Stimulated activated CD8-positive, alpha-beta memory T cell treated with anti-CD3 and anti-CD28 coated beads, Interleukin-12 subunit alpha, Interleukin-12 subunit beta, amount 100 ng/mL, for 24 hours (primary cell): ENCODE results near the gene CCDC83.
"Not testable (repeated sequence)": the region's sequence is repeated elsewhere in the genome, so short reads cannot be mapped to it uniquely, and the experiment has no call there.

Source experiments
- DNase-seq: peaks from one replicate; pipeline ENCODE4 v3.0.0-alpha.2; 2020; ENCODE audit errors: extremely low read depth

The CCDC83 gene

DNA sequence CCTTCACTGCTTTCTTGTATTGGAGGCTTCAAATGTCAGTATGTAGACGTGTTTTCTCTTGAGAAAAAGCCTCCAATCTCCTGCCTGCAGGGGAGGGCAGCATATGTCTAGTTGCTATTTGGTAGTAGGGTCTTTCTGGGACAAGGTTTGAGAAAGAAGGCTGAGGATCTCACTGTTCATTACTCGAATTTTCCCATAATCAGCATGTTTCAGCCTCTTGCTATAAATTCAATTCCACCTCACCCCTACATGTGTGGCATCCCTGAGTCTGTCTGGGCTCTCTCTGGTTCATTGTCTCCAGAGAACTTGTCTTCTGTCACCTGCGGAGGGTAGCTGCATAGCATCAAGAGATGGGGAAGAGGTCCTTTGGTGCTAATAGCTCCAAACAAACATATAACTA, 19.5 kb upstream of the CCDC83 start:
- no peak for DNase-seq

DNA sequence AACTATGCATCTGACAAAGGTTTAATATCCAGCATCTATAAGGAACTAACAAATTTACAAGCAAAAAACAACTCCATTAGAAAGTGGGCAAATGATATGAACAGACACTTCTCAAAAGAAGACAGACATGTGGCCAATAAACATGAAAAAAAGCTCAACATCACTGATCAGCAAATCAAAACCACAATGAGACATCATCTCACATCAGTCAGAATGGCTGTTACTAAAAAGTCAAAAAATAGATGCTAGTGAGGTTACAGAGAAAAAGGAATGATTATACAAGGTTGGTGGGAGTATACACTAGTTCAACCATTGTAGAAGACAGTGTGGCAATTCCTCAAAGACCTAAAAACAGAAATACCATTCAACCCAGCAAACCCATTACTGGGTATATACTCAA, 14.3 kb upstream of the CCDC83 start:
- not testable (repeated sequence) for DNase-seq

DNA sequence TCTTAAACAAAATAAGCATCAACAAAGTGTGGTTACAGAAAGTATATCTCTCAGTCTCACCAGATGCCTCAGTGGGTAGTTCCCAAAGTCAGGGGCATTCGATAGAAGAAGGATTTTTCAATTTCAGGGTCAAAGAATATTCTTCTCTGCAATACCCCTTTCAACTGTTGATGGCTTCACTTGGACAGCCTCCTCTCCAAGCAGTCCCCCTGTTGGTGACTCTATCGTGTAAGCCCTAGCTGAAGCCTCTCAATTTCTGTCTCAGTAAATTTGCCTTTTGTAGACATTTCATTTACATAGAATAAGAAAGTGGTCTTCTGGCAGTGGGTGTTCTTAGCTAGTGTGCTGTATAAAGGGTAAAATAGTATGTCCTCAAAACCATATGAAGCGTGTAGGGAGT, 11.3 kb upstream of the CCDC83 start:
- DNase-seq: no peak

DNA sequence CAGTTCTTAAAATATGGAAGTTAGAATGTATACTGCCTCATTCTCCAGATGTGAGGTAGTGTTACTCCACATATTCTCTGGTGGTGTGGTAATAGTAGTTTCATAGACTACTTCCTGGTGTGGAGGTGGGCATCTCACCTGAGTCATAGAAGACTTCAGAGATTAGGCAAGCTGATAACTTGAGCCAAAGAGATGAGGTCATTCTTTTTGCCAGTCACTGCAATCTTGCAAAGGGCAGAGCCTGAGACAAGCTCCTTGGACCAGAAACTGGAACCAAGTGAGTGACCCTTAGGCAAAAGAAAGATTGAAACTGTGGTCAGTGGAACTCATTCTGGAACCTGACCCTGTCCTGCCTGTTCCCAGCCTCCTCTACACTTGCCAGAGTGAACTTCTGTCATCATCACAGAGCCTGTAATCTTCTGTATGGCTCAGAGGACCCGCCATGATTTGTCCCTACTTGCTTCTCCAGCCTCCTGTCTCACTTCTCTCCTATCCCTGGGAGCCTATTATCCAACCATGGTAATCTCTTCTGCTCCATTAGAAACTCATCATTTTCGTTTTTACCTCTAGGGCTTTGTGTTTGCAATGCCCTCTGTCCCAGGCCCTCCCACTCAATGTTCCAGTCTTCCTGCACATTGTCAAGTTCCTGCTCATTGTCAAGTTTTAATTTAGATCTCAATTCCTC, 10.6 kb upstream of the CCDC83 start:
- no peak for DNase-seq

DNA sequence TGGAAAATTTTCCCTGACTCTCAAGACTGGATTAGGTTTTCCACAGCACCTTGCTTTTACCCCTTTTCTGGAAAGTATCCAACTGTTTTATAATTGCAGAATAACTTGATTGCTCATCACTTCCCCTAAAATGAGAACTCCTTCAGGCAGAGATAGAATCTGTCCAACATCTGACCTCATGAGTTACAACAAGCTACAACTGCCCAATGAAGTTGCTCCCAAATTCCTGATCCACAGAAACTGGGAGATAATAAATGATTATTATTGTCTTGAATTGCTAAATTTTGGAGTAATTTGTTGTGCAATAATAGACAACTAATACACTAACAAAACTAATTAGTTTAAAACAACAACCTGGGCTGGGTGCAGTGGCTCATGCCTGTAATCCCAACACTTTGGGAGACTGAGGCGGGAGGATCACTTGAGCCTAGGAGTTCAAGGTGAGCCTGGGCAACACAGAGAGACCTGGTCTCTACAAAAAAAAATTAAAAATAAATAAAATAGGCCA, 10.0 kb upstream of the CCDC83 start:
- DNase-seq: no peak

DNA sequence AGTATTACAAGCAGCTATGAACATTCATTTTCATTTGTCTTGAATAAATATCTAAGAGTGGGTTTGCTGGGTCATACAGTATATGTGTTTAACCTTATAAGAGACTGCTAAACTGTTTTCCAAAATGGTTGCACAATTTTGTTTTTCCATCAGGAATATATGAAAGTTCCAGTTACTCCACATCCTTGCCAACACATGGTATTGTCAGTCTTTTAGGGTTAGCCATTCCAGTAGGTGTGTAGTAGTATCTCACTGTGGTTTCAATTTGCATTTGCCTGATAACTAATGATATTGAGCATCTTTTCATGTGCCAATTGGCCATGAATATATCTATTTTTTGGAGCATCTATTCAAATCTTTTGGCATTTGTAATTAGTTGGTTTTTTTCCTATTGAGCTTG, 7.7 kb upstream of the CCDC83 start:
- no peak for DNase-seq

DNA sequence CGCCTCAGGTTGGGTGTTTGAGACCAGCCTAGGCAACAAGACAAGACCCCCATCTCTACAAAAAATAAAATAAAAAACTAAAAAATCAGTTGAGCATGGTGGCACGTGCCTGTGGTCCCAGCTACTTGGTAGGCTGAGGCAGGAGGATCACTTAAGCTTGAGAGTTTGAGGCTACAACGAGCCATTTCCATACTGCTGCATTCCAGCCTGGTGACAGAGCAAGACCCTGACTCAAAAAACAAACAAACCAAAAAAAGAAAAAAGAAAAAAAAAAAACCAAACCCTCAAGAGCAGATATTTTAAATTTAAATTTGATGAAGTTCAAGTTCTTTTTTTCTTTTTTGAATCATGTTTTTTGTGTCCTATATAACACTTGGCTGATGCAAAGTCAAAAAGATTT, 7.2 kb upstream of the CCDC83 start:
- DNase-seq: no peak

DNA sequence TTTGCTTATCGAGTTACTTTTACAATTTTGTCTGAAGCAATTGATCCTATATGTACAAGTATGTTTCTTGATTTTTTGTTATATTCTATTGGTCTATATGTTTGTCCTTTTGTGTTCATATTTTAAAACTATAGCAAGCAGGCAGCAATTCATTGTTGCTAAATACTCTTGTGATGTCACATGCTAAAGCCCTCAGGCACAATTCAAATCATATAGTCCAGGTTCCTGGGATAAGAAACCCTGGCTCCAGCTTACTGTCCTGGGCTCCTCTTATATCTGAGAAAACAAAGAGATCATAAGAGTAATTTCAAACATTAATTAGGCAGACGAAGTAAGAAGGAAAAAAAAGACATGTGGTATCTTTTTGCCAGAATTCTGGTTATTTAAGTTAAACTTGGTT, 6.6 kb upstream of the CCDC83 start:
- no peak for DNase-seq

DNA sequence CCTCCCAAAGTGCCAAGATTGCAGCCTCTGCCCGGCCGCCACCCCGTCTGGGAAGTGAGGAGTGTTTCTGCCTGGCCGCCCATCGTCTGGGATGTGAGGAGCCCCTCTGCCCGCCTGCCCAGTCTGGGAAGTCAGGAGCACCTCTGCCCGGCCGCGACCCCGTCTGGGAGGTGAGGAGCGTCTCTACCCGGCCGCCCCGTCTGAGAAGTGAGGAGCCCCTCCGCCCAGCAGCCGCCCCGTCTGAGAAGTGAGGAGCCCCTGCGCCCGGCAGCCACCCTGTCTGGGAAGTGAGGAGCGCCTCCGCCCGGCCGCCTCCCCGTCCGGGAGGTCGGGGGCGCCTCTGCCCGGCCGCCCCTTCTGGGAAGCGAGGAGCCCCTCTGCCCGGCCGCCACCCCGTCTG, 2.4 kb upstream of the CCDC83 start:
- DNase-seq: not testable (repeated sequence)

DNA sequence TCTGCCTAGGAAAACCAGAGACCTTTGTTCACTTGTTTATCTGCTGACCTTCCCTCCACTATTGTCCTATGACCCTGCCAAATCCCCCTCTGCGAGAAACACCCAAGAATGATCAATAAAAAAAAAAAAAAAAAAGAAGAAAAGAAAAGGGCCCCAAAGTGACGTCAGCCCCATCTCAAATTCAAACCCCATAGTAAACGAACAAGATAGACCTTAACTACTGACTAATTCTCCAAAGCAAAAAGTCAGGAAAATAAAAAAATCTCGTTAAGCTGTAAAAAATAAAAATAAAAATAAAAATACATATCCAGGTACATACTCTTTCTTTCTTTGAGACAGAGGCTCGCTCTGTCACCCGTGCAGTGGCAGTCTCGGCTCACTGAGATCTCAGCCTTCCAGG, 1.6 kb upstream of the CCDC83 start:
- DNase-seq: not testable (repeated sequence)

DNA sequence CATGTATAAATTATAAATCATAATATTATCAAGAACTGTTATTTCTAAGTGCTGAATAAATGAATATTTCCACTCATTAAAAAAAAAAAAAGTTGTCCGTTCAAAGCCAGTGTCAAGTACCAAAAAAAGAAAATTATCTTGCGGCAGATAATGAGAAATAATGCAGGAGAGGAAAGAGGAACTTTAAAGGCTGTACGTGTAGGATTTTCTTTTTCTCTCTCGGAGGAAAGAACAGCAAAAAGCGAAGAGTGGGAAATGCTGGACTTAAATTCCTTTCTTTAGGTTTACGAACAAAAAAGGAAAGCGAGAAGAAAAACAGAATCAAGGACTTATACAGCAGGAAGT, 999 bp upstream of the CCDC83 start:
- DNase-seq: no peak

DNA sequence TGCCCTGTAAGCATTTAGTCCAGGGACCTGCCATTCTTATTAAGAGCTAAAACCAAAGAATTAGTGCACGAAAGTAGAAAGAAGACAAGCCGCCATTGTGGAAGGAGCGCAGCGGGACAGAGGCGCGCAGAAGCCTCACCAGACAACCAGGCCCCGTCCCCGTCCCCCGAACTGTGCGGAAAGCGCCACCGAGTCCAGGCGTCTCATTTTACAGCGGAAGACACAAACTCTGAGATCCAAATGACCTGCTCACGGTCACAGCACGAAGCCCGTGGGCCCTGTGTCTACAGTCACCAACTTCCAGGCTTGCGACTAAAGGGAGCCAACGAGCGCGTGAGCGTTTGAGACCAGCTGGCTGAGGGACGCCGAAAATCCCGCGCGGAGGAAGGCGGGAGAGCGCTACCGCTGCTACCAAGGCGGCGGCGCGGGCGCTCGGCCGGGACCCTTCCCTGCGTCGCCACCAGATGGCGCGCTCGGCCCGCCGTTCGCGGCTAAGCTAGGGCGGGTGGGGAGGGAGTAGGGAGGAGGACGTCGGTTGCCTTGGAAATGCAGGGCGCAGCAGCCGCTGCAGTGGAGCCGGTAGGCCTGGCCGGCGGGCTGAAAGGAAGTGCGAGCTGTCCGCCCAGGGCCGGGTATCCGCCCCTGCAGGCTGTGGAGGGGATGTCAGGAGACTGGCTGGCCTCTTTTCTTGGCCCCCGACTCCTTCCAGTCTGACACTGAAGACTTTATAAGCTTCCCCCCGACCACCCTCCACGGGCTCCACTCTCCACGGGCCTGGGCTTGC, 434 bp upstream of the CCDC83 start:
- DNase-seq: peak; percentile 65

DNA sequence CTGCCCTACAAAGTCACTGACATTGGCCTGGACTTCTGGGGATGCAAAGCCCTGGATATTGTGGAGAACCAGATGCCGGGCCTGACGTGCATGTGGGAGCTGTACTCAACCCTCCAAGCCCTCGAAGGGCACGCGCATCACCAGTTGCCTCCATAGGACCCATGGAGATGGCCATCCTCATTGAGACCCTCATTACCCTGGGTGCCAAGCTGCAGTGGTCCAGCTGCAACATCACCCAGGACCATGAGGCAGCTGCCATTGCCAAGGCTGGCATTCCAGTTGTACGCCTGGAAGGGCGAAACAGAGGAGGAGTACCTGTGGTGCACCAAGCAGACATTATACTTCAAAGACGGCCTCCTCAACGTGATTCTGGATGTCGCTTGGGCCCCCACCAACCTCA, 1.9 kb downstream of the CCDC83 start:
- DNase-seq: no peak

DNA sequence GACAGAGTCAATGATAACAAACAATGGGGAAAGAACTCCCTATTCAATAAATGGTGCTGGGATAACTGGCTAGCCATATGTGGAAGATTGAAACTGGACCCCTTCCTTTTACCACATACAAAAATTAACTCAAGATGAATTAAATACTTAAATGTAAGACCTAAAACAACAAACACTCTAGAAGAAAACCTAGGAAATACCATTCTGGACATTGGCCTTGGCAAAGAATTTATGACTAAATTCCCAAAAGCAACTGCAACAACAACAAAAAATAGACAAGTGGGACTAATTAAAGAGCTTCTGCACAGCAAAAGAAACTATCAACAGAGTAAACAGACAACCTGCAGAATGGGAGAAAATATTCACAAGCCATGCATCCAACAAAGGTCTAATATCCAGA, 4.4 kb downstream of the CCDC83 start:
- DNase-seq: not testable (repeated sequence)

DNA sequence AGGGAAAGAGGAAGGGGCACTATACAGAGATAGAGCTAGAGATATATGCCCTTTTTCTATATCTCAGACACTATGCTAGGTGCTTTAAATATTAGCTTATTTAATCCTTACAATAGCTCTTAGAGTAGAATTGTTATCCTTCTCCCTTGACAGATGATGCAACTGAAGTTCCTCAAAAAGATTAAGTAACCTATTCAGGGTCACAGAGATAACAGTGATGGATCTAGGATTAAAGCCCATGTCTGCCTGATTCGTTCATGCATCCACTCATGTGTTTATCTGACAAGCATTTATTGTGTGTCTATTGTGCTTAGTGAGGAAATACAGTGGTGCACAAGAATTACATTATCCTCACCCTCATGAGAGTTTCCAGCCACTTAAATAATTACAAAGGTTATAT, 8.7 kb downstream of the CCDC83 start:
- DNase-seq: no peak

DNA sequence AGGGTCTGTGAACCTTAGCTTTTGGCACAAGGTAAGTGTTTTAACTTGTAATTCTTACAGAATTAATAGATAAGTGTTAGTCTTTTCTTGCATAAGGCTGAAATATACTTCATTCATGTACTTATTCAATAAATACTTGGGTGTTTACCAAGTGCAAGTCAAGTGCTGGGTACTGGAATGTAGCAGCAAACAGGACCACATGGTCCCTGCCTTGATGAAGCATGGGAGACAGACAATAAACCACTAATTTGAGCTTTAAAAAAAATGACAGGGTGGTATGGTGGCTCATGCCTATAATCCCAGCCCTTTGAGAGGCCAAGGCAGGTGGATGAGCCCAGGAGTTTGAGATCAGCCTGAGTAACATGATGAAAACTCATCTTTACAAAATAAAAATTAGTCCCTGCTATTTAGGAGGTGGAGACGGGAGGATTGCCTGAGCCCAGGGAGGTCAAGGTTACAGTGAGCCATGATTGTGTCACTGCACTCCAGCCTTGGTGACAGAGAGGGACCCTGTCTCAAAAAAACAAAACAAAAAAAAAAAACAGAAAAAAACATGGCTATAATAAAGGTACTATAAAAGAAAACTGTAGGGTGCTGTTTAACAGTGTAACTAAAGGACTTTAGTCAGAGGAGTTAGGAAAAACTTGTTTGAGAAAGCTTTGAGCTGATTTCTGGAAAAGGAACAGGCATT, 11.1 kb downstream of the CCDC83 start:
- no peak for DNase-seq

DNA sequence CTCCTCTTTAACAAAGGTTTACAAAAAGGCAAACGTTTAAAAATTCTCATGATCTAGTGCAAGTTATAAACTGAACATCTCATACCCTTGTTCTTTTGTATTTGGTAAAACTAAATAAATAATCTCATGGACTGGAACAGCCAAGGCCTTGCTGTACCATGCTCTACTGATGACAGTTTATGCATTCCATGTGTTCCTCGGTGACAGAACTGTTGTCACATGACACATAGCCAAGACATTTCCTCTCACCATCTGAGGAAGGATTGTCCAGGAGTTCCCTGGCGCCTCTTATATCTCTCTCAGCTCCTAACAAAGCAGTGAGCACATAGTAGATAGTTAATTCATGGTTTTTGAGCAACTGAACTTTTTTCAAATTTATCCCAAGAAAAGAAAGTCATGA, 12.6 kb downstream of the CCDC83 start:
- no peak for DNase-seq

DNA sequence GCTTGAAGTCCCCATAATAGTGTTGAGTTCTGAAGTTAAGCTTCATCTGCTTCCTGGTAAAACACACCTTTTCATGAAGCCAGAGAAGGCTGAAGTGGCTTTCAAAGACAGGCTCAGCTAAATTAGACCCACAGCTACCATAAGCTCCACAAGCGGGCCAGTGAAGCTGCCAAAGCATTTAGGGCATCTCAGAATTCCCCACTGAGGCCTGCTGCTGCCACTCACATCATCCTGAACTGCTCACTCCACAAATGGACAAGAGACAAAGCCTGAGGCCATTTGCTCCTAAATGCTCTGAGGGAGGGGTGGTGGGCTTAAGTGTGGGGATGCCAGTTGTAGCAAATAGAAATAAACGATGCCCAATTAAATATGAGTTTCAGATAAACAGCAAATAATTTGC, 14.6 kb downstream of the CCDC83 start:
- DNase-seq: no peak

DNA sequence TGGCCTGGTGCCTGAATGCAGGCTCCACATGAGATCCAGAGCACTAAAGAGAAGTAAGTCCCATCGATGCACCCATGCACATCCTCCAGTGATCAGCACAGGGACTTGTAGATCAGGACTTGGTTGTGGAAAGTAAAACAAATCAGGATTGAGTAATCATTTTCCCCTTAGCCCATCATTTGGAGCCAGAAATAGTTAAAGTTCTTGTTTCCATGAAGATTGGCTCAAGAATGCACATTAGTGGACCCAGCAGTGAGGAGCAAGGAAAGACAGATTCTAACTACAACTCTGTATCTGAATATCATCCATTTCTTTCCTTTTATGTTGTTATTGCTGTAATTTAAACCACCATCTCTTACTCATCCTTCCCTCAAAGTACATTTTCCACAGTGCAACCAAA, 19.1 kb downstream of the CCDC83 start:
- DNase-seq: no peak

DNA sequence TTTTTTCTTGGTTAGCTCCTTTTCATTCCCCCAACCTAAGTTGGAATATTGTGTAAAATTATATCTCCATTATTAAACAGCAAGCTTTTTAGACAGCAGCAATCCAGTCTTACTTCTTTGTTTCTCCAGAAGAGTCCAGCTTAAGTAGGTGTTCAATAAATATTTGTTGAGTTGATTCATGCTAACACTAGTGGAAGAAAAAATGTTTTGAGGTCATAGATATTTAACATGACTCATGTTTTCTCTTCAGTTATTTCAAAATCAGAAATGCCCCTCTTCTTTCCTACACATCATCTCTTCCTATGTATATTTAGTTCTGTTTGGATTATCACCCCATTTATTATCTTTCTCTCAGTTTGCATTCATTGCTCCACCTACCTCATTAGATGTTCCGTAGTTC, 20.3 kb downstream of the CCDC83 start:
- DNase-seq: no peak

DNA sequence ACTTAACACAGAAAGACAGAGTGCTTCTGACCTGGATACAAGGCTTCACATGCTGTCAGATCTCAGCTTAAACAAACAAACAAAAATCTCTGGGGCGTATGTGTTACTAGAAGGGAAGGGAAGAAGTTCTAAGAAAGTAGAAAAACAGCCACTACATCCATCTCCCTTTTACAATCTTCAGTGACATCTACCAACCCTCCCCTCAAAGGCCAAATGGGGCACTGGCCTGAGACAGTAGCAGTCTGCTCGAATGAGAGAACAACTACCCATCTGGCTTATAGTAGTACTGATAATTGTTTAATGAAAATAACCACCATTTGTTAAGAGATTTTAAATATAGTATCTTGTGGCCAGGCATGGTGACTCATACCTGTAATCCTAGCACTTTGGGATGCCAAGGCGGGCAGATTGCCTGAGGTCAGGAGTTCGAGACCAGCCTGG, 29.4 kb downstream of the CCDC83 start:
- no peak for DNase-seq

DNA sequence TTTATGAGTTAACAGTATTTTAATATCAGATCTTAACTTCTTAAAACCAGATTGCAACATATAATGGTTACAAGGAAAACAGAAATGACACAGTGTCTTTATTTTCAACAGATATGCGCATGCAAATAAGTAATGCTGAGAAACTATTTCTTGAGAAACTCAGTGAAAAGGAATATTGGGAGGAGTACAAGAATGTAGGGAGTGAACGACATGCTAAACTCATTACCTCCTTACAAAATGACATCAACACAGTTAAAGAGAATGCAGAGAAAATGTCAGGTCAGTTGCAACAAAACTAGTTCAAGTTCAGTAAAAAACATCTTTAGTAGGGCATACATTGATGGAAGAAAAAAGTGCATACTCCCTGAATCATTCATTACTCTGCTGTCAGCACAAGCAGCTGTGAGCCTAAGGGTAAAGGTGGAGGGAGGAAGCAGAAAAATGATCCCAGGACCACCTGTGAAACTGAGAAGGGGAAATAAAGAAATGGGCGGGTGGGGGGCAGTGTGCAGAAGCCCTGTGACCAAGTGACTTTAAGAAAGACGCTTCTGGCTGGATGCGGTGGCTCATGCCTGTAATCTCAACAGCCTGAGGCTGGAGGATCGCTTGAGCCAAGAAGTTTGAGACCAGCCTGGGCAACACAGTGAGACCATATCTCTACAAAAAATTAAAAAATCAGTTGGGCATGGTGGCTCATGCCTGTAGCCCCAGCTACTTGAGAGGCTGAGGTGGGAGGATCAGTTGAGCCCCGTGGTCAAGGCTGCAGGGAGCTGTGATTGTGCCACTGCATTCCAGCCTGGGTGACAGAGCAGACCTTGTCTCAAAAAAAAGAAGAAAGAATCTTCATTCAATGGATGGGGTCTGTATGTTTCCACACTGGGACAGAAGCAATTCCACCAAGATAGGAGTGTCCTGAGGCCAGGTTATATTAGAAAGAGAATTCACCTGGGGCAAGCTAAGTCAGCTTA, 31.2 kb downstream of the CCDC83 start:
- DNase-seq: no peak
